Thoracic aorta (tissue), 2 donors: ENCODE data around the gene TCHP. TPM values are rescaled to one million over a fixed set of nuclear protein-coding genes. Genes with fewer than 3 reads are reported as not detected.
"Not testable (repeated sequence)": the region's sequence is repeated elsewhere in the genome, so short reads cannot be mapped to it uniquely, and the experiment has no call there.

ENCODE experiments used
- ATAC-seq: fragments of 150-250 bp; one replicate; pipeline ENCODE4 v1.8.0; 2017; ENCODE audit warnings: low read depth; ENCODE audit not compliant: insufficient number of reproducible peaks, low FRiP score
- DNase-seq: peaks from one replicate; pipeline ENCODE4 v3.0.0-alpha.2; 2020; ENCODE audit warnings: low spot score
- H3K27ac ChIP-seq, 2 donors: fragments of 200-600 bp; sonication (generic); 1 replicate in 1 of 2; 2 replicates in 1 of 2; pipeline ENCODE4 v1.5.1; 2016; ENCODE audit warnings: mild to moderate bottlenecking in 2 of 2, moderate library complexity in 2 of 2
- H3K27me3 ChIP-seq: fragments of 200-600 bp; sonication (generic); replicated peaks from 2 replicates; pipeline ENCODE4 v1.6.0; 2016; ENCODE audit warnings: mild to moderate bottlenecking; ENCODE audit not compliant: insufficient read depth
- H3K36me3 ChIP-seq: fragments of 200-600 bp; sonication (generic); one replicate; pipeline ENCODE4 v1.5.1; 2016
- H3K4me1 ChIP-seq, 2 donors: fragments of 200-600 bp; sonication (generic); 1 replicate in 1 of 2; 2 replicates in 1 of 2; pipeline versions ENCODE4 v1.5.1 to v1.6.0; 2016; ENCODE audit warnings: low read depth in 2 of 2, mild to moderate bottlenecking in 1 of 2; ENCODE audit not compliant: control insufficient read depth in 1 of 2
- H3K4me3 ChIP-seq: fragments of 200-600 bp; sonication (generic); 2 replicates; pipeline ENCODE4 v1.5.1; 2016; ENCODE audit warnings: mild to moderate bottlenecking
- H3K9me3 ChIP-seq: fragments of 200-600 bp; sonication (generic); 2 replicates; pipeline ENCODE4 v1.5.1; 2016
- total RNA-seq, 2 donors: library from RNA; depleted of rRNA; stranded (reverse); fragments of >200 nt; gene quantifications; one replicate each; pipeline versions ENCODE4 v1.1.0 to v1.2.3, GENCODE V29; 2016
- TF ChIP-seq, protein P1 (sequence below): fragments of 200-600 bp; sonication (generic); IDR thresholded peaks from one replicate; pipeline ENCODE4 v1.5.1; 2019; ENCODE audit warnings: antibody characterized with exemption

TCHP gene
- total RNA-seq, 2 donors from 2014 or later: 13.5 to 36.9 TPM

DNA sequence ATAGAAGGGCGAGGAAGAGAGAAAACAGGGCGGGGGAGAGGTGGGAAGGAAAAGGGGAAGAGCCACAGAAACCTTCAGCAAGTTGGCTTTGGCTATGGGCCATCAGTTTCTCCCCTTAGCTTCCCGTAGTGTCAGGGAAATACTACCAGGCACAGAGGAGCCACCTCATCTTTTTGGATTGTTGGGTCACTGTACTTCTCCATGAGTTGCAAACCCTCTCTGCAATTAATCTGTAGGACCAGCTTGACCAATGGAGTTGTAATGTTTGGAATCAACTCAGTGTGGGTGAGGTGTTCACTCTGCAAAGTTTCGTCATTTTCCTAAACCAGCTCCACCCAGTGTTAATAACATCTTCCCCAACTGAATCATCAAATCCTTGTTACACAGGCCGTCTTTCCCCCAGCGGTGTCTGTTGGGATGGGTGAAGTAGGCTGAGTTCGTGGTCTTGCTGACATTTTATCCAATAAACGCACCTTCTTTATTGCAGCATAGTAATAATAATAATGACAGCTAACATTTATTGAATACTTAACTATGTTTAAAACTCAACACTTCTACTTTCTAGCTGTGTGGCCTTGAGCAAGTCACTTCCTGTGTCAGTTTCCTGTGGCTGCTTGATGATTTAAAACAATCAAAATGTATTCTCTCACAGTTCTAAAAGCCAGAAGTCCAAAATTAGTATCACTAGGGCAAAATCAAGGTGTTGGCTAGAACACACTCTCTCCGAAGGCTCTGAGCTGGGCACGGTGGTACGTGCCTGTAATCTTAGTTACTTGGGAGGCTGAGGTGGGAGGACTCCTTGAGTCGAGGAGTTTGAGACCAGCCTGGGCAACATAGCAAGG is 11.7 kb upstream of the TCHP start:
- H3K36me3 ChIP-seq: no peaks in the 10 kb centered on the region
- peak overlapping the region in 1 of 2 donors; percentile 17 for H3K27ac ChIP-seq
- no peak overlapping the region for H3K4me3 ChIP-seq
- H3K27me3 ChIP-seq: no peaks in the 10 kb centered on the region
- TF ChIP-seq, protein P1, sequence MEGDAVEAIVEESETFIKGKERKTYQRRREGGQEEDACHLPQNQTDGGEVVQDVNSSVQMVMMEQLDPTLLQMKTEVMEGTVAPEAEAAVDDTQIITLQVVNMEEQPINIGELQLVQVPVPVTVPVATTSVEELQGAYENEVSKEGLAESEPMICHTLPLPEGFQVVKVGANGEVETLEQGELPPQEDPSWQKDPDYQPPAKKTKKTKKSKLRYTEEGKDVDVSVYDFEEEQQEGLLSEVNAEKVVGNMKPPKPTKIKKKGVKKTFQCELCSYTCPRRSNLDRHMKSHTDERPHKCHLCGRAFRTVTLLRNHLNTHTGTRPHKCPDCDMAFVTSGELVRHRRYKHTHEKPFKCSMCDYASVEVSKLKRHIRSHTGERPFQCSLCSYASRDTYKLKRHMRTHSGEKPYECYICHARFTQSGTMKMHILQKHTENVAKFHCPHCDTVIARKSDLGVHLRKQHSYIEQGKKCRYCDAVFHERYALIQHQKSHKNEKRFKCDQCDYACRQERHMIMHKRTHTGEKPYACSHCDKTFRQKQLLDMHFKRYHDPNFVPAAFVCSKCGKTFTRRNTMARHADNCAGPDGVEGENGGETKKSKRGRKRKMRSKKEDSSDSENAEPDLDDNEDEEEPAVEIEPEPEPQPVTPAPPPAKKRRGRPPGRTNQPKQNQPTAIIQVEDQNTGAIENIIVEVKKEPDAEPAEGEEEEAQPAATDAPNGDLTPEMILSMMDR: no peak
- no peaks in the 10 kb centered on the region for H3K9me3 ChIP-seq
- ATAC-seq: peak; percentile 43
- peaks cover 0 to 5% of the 10 kb centered on the region in 2 donors for H3K4me1 ChIP-seq
- DNase-seq: no peak

DNA sequence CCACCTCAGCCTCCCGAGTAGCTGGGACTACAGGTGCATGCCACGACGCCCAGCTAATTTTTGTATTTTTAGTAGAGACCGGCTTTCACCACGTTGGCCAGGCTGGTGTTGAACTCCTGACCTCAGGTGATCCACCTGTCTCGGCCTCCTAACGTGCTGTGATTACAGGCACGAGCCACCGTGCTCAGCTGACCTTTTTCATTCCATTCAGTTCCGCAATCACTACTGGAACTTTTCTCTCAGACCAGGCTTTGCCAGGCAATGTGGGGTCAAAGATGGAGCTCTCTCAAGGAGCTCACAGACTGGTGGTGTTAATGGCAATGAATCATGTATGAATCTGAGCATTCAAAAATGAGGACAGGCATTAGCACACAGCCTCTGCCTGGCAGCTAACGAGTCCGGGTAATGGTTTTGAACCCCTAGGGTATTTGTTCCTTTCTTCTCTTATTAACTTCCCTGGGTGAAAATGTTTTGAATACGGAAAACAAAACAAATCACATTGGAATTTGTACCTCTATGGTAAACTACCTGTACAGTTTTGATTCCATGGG is 9.4 kb upstream of the TCHP start:
- Histone ChIP-seq H3K27ac (no peak overlapping the region), H3K27me3 (no peaks in the 10 kb centered on the region), H3K9me3 (no peaks in the 10 kb centered on the region), H3K4me3 (no peak overlapping the region), H3K36me3 (no peaks in the 10 kb centered on the region), H3K4me1 (peaks cover 0 to 5% of the 10 kb centered on the region in 2 donors)
- no peak for DNase-seq
- TF ChIP-seq, protein P1: no peak
- ATAC-seq: no peak

DNA sequence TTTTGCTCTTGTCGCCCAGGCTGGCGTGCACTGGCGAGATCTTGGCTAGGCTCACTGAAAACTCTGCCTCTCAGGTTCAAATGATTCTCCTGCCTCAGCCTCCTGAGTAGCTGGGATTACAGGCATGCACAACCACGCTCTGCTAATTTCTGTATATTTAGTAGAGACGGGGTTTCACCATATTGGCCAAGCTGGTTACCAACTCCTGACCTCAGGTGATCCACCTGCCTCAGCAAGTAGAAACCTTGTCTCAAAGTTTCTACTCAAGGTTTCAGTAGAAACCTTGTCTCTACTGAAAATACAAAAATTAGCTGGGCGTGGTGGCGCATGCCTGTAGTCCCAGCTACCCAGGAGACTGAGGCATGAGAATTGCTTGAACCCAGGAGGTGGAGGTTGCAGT is 8.3 kb upstream of the TCHP start:
- DNase-seq, H3K9me3 ChIP-seq, ATAC-seq, H3K27ac ChIP-seq, H3K36me3 ChIP-seq, H3K4me3 ChIP-seq, H3K27me3 ChIP-seq, H3K4me1 ChIP-seq: not testable (repeated sequence)

DNA sequence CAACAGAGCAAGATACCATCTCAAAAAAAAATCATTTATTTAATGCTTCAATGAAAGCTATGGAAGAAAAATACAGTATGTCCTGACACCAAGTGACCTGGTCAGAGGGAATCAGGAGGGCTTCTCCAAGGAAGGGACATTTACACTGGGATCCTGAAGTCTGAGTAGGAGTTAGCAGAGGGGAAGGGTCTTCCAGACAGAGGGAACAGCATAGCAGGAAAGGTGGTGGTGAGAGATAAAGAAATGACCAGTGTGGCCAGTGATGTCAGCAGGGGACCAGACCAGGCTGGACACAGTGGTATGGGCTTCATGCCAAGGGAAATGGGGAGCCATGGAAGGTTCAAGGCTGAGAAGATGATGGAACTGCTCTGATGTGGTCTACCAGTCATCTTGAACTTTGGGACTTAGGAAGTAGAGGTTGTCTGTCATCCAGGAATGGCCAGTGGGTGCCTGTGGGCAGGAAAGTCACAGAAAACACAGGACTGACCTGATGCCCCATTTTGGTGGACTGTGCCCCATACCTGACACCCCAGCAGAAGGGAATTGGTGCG is 7.8 kb upstream of the TCHP start:
- no peak for DNase-seq
- ATAC-seq: no peak

DNA sequence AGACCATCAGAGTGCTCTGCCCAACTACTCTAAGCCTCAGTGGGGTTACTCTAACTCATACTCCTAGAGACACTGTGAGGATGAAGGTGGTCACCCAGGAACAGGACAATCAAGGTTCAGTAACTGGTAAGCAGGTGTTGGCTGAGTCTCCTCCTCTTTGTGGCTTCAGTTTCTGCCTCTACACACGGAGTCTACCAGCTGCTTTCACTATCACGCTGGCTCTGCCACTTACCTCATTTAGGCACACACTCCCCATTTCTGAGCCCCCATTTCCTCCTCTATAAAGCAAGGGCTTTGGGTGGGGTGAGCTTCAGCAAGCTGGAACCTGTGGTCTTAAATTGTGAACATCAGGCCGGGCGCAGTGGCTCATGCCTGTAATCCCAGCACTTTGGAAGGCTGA is 7.3 kb upstream of the TCHP start:
- H3K27ac ChIP-seq: no peak overlapping the region
- TF ChIP-seq, protein P1: no peak
- ATAC-seq: no peak
- DNase-seq: no peak
- no peaks in the 10 kb centered on the region for H3K9me3 ChIP-seq
- peaks cover 0 to 4% of the 10 kb centered on the region in 2 donors for H3K4me1 ChIP-seq
- H3K27me3 ChIP-seq: no peaks in the 10 kb centered on the region
- no peaks in the 10 kb centered on the region for H3K36me3 ChIP-seq
- H3K4me3 ChIP-seq: no peak overlapping the region

More for the DNA sequence above, 7.8 kb upstream of the TCHP start:
- H3K27ac ChIP-seq: no peak overlapping the region
- TF ChIP-seq, protein P1: no peak
- H3K4me1 ChIP-seq: peaks cover 0 to 5% of the 10 kb centered on the region in 2 donors
- no peaks in the 10 kb centered on the region for H3K27me3 ChIP-seq
- no peaks in the 10 kb centered on the region for H3K36me3 ChIP-seq
- H3K9me3 ChIP-seq: no peaks in the 10 kb centered on the region
- H3K4me3 ChIP-seq: no peak overlapping the region
